ENCODE results near the gene MBD4.
"Not testable (repeated sequence)": the region's sequence is repeated elsewhere in the genome, so short reads cannot be mapped to it uniquely, and the experiment has no call there.

Gene MBD4

GRCh38 chr3:129483870-129484269, 44.1 kb upstream of the MBD4 start:
- DNase-seq (ENCODE audit: extremely low spot score): no peak
- CTCF ChIA-PET: interaction anchor here (1.0 kb wide), 1 partner anchor 28 kb away, joined by 3 read pairs; no protein-coding TSS in a partner anchor

GRCh38 chr3:129482721-129483120, 43.0 kb upstream of the MBD4 start:
- no peak for DNase-seq (ENCODE audit: extremely low spot score)
- ChIA-PET CTCF (interaction anchor here (1.7 kb wide), 1 partner anchor 100 kb away, joined by 5 read pairs; no protein-coding TSS in a partner anchor), POLR2A (no interaction called here)
- TF ChIP-seq CTCF (IDR thresholded peaks at IDR 0.05; ENCODE audit: control extremely low read depth, extremely low read depth, low read depth, missing control alignments): no peak

More at GRCh38 chr3:129483870-129484269, 44.1 kb upstream of the MBD4 start:
- no peak for TF ChIP-seq CTCF (IDR thresholded peaks at IDR 0.05; ENCODE audit: control extremely low read depth, extremely low read depth, low read depth, missing control alignments)
- POLR2A ChIA-PET: no interaction called here

- no peak for DNase-seq (ENCODE audit: extremely low spot score)
- TF ChIP-seq CTCF (IDR thresholded peaks at IDR 0.05; ENCODE audit: control extremely low read depth, extremely low read depth, low read depth, missing control alignments): no peak
- ChIA-PET CTCF (interaction anchor here (1.7 to 2.6 kb wide), 3 partner anchors 9 to 99 kb away, joined by 5 to 17 read pairs (median 10); no protein-coding TSS in a partner anchor), POLR2A (interaction anchor here (0.6 kb wide), 1 partner anchor 12 kb away, joined by 3 read pairs; no protein-coding TSS in a partner anchor)
Observed at GRCh38 chr3:129481766-129482332, 42.1 kb upstream of the MBD4 start.

- ChIA-PET CTCF (interaction anchor here (0.6 to 2.6 kb wide), 7 partner anchors 9 to 453 kb away, joined by 3 to 17 read pairs (median 4); no protein-coding TSS in a partner anchor), POLR2A (interaction anchor here (0.6 kb wide), 1 partner anchor 12 kb away, joined by 3 read pairs; no protein-coding TSS in a partner anchor)
- DNase-seq (ENCODE audit: extremely low spot score): not testable (repeated sequence)
Observed at GRCh38 chr3:129481225-129481765, 41.5 kb upstream of the MBD4 start.

- CTCF ChIA-PET: interaction anchor here (2.1 to 2.3 kb wide), 2 partner anchors 10 to 13 kb away, joined by 7 to 17 read pairs; no protein-coding TSS in a partner anchor
- no peak for TF ChIP-seq CTCF (IDR thresholded peaks at IDR 0.05; ENCODE audit: control extremely low read depth, extremely low read depth, low read depth, missing control alignments)
- POLR2A ChIA-PET: interaction anchor here (0.7 kb wide), 1 partner anchor 61 kb away, joined by 7 read pairs; no protein-coding TSS in a partner anchor
- DNase-seq (ENCODE audit: extremely low spot score): no peak
Observed at GRCh38 chr3:129476586-129476985, 36.8 kb upstream of the MBD4 start.

- no peak for TF ChIP-seq CTCF (IDR thresholded peaks at IDR 0.05; ENCODE audit: control extremely low read depth, extremely low read depth, low read depth, missing control alignments)
- ChIA-PET POLR2A (no interaction called here), CTCF (interaction anchor here (1.4 to 2.3 kb wide), 3 partner anchors 10 to 14 kb away, joined by 6 to 17 read pairs (median 7); no protein-coding TSS in a partner anchor)
- no peak for DNase-seq (ENCODE audit: extremely low spot score)
Observed at GRCh38 chr3:129475863-129476262, 36.1 kb upstream of the MBD4 start.

Measured in GM10248 (cell line).